KMS-11 (cell line): ENCODE results near the gene ZFP3.

Experiments
- H2AFZ ChIP-seq: fragments of 200-600 bp; sonication (generic); 2 replicates; pipeline ENCODE4 v1.6.1; 2016; ENCODE audit warnings: antibody characterized with exemption, mixed run types, low read depth
- H3K27ac ChIP-seq: fragments of 200-600 bp; sonication (generic); 2 replicates; pipeline ENCODE4 v1.6.1; 2016; ENCODE audit warnings: mild to moderate bottlenecking, mixed run types
- H3K27me3 ChIP-seq: fragments of 200-600 bp; sonication (generic); 2 replicates; pipeline ENCODE4 v1.6.1; 2017; ENCODE audit warnings: mild to moderate bottlenecking, low read depth, mixed run types, moderate library complexity; ENCODE audit not compliant: insufficient read depth
- H3K36me3 ChIP-seq: fragments of 200-600 bp; sonication (generic); 2 replicates; pipeline ENCODE4 v1.6.1; 2017; ENCODE audit warnings: mild to moderate bottlenecking, mixed run types; ENCODE audit not compliant: insufficient read depth
- H3K4me1 ChIP-seq: fragments of 200-600 bp; sonication (generic); 2 replicates; pipeline ENCODE4 v1.6.1; 2016; ENCODE audit warnings: mild to moderate bottlenecking, low read depth, mixed run types; ENCODE audit not compliant: poor library complexity, severe bottlenecking
- H3K4me2 ChIP-seq: fragments of 200-600 bp; sonication (generic); 2 replicates; pipeline ENCODE4 v1.7.0; 2016; ENCODE audit warnings: mild to moderate bottlenecking, mixed run types
- H3K4me3 ChIP-seq: fragments of 200-600 bp; sonication (generic); IDR thresholded peaks from 2 replicates; pipeline ENCODE4 v1.6.1; 2017; ENCODE audit warnings: low read depth, low read length, mixed read lengths; ENCODE audit not compliant: insufficient read depth
- H3K79me2 ChIP-seq: fragments of 200-600 bp; sonication (generic); 2 replicates; pipeline ENCODE4 v1.6.1; 2016; ENCODE audit warnings: low read depth, mixed run types; ENCODE audit not compliant: insufficient read depth
- H3K9ac ChIP-seq: fragments of 200-600 bp; sonication (generic); 2 replicates; pipeline ENCODE4 v1.6.1; 2016; ENCODE audit warnings: mild to moderate bottlenecking, mixed run types
- H4K20me1 ChIP-seq: fragments of 200-600 bp; sonication (generic); 2 replicates; pipeline ENCODE4 v1.6.1; 2016; ENCODE audit warnings: mild to moderate bottlenecking, mixed run types; ENCODE audit not compliant: insufficient read depth
- CTCF ChIP-seq: fragments of 200-600 bp; sonication (generic); conservative IDR thresholded peaks from 2 replicates; pipeline ENCODE4 v1.6.1; 2017; ENCODE audit warnings: low read depth, mild to moderate bottlenecking, antibody characterized with exemption, low read length, moderate library complexity, mixed read lengths

Gene ZFP3

GRCh38 chr17:5099271-5099670 is 21.0 kb downstream of the ZFP3 start:
- H2AFZ ChIP-seq = no peak overlapping the region
- no peak for TF ChIP-seq CTCF

GRCh38 chr17:5100832-5101231 is 22.6 kb downstream of the ZFP3 start:
- Histone ChIP-seq H3K9ac (no peak overlapping the region), H3K27me3 (no peaks in the 10 kb centered on the region), H3K4me2 (no peak overlapping the region), H3K4me1 (no peaks in the 10 kb centered on the region), H4K20me1 (no peaks in the 10 kb centered on the region), H3K4me3 (no peak overlapping the region), H2AFZ (no peak overlapping the region), H3K79me2 (no peaks in the 10 kb centered on the region), H3K36me3 (no peaks in the 10 kb centered on the region), H3K27ac (no peak overlapping the region)
- TF ChIP-seq CTCF = no peak

More at GRCh38 chr17:5099271-5099670, 21.0 kb downstream of the ZFP3 start:
- H3K4me2 ChIP-seq = no peak overlapping the region
- H3K4me3 ChIP-seq = no peak overlapping the region
- H3K27me3 ChIP-seq = no peaks in the 10 kb centered on the region
- no peak overlapping the region for H3K27ac ChIP-seq
- H3K36me3 ChIP-seq = no peaks in the 10 kb centered on the region
- H4K20me1 ChIP-seq = no peaks in the 10 kb centered on the region
- H3K9ac ChIP-seq = no peak overlapping the region
- H3K79me2 ChIP-seq = no peaks in the 10 kb centered on the region
- H3K4me1 ChIP-seq = no peaks in the 10 kb centered on the region

- no peak overlapping the region for H2AFZ ChIP-seq
- no peak for TF ChIP-seq CTCF
Measured at GRCh38 chr17:5110816-5111215, 32.5 kb downstream of the ZFP3 start.

GRCh38 chr17:5111402-5112204 is 33.3 kb downstream of the ZFP3 start, which contains the start of gene ZNF232:
TSS of gene ZNF232 (minus strand) at chr17:5111878. CDS start at chr17:5111822, 56 bp downstream.
- H3K27me3 ChIP-seq = no peaks in the 10 kb centered on the region
- no peak within 1 kb of the TSS for H3K4me3 ChIP-seq
- peak within 1 kb of the TSS; percentile 29; the same call in 1 of the 2 replicates for H3K4me2 ChIP-seq
- H4K20me1 ChIP-seq = no peaks in the 10 kb centered on the region
- peak within 1 kb of the TSS; percentile 38; the same call in 1 of the 2 replicates for H2AFZ ChIP-seq
- H3K36me3 ChIP-seq = no peaks in the 10 kb centered on the region
- peak within 1 kb of the TSS; percentile 30; the same call in 1 of the 2 replicates for H3K9ac ChIP-seq
- no peaks in the 10 kb centered on the region for H3K4me1 ChIP-seq
- no peaks in the 10 kb centered on the region for H3K79me2 ChIP-seq
- TF ChIP-seq CTCF = no peak
- H3K27ac ChIP-seq = no peak within 1 kb of the TSS

More at GRCh38 chr17:5110816-5111215, 32.5 kb downstream of the ZFP3 start:
- Histone ChIP-seq H3K4me3 (no peak overlapping the region), H3K27ac (no peak overlapping the region), H3K36me3 (no peaks in the 10 kb centered on the region), H4K20me1 (no peaks in the 10 kb centered on the region), H3K9ac (no peak overlapping the region), H3K79me2 (no peaks in the 10 kb centered on the region), H3K4me1 (no peaks in the 10 kb centered on the region), H3K4me2 (peak overlapping the region; percentile 29; the same call in 1 of the 2 replicates), H3K27me3 (no peaks in the 10 kb centered on the region)
